ENCODE measurements around the gene TGFBR1.

Gene TGFBR1

GRCh38 chr9:99155736-99156135 is 50.8 kb downstream of the TGFBR1 start:
- no peak for TF ChIP-seq CTCF (IDR thresholded peaks at IDR 0.05; ENCODE audit: low read depth, low read length)
- in situ Hi-C loops (cut with HindIII; ENCODE audit: low sequenced_read_pairs): no loop called here
- H3K4me3 ChIP-seq (ENCODE audit: low read depth, low read length): no peak overlapping the region
- no peak for DNase-seq (ENCODE audit: low read depth, low spot score)

- no peak for DNase-seq (ENCODE audit: low read depth, low spot score)
- TF ChIP-seq CTCF (IDR thresholded peaks at IDR 0.05; ENCODE audit: low read depth, low read length): no peak
- in situ Hi-C loops (cut with HindIII; ENCODE audit: low sequenced_read_pairs): no loop called here
- no peak overlapping the region for H3K4me3 ChIP-seq (ENCODE audit: low read depth, low read length)
Measured at GRCh38 chr9:99158629-99159028, 53.7 kb downstream of the TGFBR1 start.

GRCh38 chr9:99160173-99160572 is 55.3 kb downstream of the TGFBR1 start:
- TF ChIP-seq CTCF (IDR thresholded peaks at IDR 0.05; ENCODE audit: low read depth, low read length): no peak
- no peak for DNase-seq (ENCODE audit: low read depth, low spot score)
- no peak overlapping the region for H3K4me3 ChIP-seq (ENCODE audit: low read depth, low read length)
- in situ Hi-C loops (cut with HindIII; ENCODE audit: low sequenced_read_pairs): no loop called here

- no peak overlapping the region for H3K4me3 ChIP-seq (ENCODE audit: low read depth, low read length)
- peak; percentile 49 for DNase-seq (ENCODE audit: low read depth, low spot score)
- in situ Hi-C loops (cut with HindIII; ENCODE audit: low sequenced_read_pairs): no loop called here
- TF ChIP-seq CTCF (IDR thresholded peaks at IDR 0.05; ENCODE audit: low read depth, low read length): peak; percentile 56
Measured at GRCh38 chr9:99162759-99163364, 57.9 kb downstream of the TGFBR1 start.

GRCh38 chr9:99166149-99166548 is 61.2 kb downstream of the TGFBR1 start:
- no peak overlapping the region for H3K4me3 ChIP-seq (ENCODE audit: low read depth, low read length)
- no peak for TF ChIP-seq CTCF (IDR thresholded peaks at IDR 0.05; ENCODE audit: low read depth, low read length)
- in situ Hi-C loops (cut with HindIII; ENCODE audit: low sequenced_read_pairs): no loop called here
- no peak for DNase-seq (ENCODE audit: low read depth, low spot score)

- no peak for DNase-seq (ENCODE audit: low read depth, low spot score)
- no peak overlapping the region for H3K4me3 ChIP-seq (ENCODE audit: low read depth, low read length)
- TF ChIP-seq CTCF (IDR thresholded peaks at IDR 0.05; ENCODE audit: low read depth, low read length): no peak
- in situ Hi-C loops (cut with HindIII; ENCODE audit: low sequenced_read_pairs): no loop called here
Measured at GRCh38 chr9:99167119-99167518, 62.2 kb downstream of the TGFBR1 start.

- no peak overlapping the region for H3K4me3 ChIP-seq (ENCODE audit: low read depth, low read length)
- DNase-seq (ENCODE audit: low read depth, low spot score): no peak
- in situ Hi-C loops (cut with HindIII; ENCODE audit: low sequenced_read_pairs): no loop called here
- TF ChIP-seq CTCF (IDR thresholded peaks at IDR 0.05; ENCODE audit: low read depth, low read length): no peak
Measured at GRCh38 chr9:99167694-99168093, 62.8 kb downstream of the TGFBR1 start.

Data from astrocyte of the spinal cord (primary cell).